Right kidney (tissue), 9 donors: ENCODE measurements around the gene SPINT3.
A peak's percentile ranks its signal among the peaks of the same experiment; 100 is the strongest.

ENCODE experiments used
- DNase-seq: peaks from one replicate; pipeline ENCODE4 v3.0.0-alpha.2; 2016
- long read RNA-seq, 8 donors: transcript quantifications; one replicate each; lab custom pipeline, GENCODE V29; 2026

The SPINT3 gene, protein sequence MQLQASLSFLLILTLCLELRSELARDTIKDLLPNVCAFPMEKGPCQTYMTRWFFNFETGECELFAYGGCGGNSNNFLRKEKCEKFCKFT
- long read RNA-seq, donor 1, result 0 reads
- long read RNA-seq, donor 2, result 0 reads
- long read RNA-seq, donor 3, result 0 reads
- long read RNA-seq, donor 4, result 0 reads
- long read RNA-seq, donor 5, result 0 reads
- long read RNA-seq, donor 6, result 0 reads
- long read RNA-seq, donor 7, result 0 reads
- long read RNA-seq, donor 8, result 0 reads

DNA sequence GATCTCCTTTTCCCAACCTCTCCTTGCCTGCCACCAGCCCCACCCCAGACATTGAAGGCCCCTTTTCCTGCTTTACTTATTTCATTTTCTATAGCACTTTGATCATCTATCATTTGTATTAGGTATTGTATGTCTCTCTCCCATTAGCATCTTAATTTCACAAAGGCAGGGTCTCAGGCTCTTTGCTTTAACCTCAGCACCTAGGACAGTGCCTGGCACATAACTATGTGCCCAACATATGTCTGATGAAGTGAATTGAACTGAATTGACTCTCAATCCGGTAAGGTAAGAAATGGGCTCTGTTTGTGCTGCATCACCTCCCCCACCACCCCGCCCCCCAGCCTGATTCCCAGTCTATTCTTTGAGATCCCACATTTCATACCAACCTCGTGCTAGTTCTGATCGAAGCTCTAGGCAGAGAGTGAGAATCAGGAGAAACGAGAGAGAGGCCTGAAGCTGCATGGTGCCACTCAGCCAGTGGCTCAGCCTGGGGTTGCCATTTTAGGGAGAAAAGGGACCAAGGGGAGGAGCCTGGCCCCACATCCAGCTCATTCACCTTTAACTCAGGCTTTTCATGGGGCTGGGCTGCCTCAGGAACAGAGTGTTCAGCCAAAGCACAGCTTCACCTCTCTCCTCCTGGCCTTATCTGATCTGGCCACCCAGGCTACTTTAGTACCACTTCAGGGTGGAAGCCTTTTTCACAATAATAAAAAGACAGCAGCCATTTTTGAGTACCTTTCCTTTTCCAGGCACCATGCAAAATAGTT lies at the start of gene SPINT3:
SPINT3 (minus strand) TSS at position 476 of the 767 bp plus-strand sequence; CDS start at position 462, 14 bp downstream.
- DNase-seq, result no peak

DNA sequence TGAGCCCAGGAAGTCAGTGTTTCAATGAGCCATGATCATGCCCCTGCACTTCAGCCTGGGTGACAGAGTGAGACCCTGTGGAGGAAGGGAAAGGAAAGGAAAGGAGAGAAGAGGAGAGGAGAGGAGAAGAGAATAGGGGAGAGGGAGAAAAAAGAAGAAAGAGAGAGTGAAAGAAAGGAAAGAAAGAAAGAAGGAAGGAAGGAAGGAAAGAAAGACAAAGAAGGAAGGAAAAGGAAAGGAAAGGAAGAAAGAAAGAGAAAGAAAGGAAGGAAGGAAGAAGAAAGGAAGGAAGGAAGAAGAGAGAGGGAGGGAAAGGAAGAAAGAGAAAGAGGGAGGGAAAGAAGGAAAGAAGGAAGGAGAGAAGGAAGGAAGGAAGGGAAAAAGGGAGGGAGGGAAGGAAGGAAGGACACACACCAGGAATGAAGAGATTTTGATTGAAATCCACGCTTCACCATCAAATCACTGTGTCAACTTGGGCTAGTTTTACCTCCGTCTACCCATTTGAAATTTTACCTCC lies 49.4 kb upstream of the SPINT3 start:
- DNase-seq, result no peak

DNA sequence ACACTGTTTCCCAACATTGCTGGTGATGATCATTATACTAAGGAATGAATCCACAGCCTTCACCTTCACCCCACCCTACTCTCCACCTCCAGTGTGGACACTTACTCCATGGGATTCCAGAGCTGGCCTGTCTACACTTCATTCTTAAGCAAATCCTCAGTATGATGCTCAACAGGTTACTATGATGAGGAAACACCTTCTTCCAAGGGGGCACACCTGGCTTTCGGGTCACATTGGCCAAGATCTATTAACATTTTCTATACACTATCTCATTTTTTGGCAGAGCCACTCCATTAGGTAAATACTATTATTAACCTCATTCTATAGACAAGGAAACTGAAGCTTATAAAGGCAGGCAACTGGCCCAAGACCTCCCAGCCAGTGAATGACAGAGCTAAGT lies 39.8 kb upstream of the SPINT3 start:
- no peak for DNase-seq

DNA sequence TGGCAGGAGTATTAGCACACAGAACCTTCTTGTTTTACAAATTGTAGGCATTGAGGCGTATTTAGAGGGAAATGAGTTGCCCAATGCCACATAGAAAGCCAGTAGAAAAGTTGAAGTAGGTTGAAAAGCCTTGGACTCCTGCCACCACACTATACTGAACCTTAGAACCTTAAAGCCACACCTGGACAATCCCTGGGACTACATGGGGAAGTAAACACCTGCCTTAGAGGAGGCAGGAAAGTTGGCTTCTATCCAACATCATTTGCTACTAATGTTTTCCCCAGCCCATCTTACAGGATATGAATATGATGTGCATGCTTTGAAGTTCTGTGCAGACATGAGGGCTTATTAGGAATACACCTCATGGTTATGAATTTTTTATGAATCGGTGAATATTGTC lies 37.0 kb upstream of the SPINT3 start:
- no peak for DNase-seq

DNA sequence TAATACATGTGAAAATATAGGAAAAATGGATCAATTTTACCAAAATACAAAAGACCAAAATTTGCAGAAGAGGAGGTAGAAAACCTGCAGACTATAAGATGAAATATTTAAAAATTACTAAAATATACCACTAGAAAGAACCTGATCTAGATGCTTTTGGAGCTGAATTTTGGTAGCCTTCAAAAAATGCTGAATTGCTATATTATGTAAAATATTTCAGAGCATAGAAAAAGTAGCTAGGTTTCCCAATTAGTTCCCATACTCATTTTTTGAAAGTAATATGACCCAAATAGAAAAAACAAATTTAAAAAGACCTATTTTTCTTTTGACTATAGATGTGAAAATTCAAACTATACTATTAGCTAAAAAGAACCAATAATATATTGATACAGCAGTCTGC lies 35.3 kb upstream of the SPINT3 start:
- no peak for DNase-seq

DNA sequence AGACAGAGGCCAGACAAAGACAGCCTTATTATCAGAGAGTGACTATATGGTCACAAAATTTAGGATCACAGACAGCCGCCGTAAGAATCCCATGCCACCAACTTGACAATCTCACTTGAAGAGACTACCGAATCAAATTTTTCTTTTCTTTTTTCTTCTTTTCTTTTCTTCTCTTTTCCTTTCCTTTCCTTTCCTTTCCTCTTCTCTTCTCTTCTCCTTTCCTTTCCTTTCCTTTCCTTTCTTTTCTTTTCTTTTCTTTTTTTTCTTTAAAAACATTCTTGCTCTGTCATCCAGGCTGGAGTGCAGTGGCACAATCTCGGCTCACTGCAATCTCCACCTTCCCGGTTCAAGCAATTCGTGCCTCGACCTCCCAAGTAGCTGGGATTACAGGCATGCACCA lies 33.0 kb upstream of the SPINT3 start:
- DNase-seq, result no peak

DNA sequence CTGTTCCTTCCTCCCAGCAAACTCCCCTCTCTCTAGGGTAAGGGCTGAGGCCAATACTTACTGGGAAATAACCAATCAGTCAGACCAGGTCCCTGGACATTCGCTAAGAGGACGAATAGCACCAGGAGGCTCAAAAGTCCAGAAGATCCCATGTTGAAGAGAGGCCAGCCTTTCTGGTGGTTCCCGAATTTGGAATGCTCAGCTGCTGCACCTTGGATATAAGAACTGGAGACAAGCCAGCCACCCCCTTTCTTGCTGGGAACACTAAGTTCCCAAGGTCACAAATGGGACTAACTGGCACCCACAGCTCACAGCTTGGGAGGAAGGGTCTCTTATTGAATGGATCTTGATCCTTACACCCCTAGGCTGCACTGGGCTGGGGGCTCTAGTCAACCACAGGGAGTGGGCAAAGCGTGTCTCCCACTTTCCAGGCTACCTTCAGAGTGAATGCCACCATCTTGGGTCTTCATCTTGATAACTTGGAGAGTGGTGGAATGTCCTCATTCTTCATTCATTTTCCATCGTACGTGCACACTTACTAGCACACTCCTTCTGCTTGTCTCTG lies 31.9 kb upstream of the SPINT3 start, which contains the start of gene EPPIN:
EPPIN (minus strand) TSS at position 196 of the 565 bp plus-strand sequence; CDS start at position 152, 44 bp downstream.
- DNase-seq, result no peak

DNA sequence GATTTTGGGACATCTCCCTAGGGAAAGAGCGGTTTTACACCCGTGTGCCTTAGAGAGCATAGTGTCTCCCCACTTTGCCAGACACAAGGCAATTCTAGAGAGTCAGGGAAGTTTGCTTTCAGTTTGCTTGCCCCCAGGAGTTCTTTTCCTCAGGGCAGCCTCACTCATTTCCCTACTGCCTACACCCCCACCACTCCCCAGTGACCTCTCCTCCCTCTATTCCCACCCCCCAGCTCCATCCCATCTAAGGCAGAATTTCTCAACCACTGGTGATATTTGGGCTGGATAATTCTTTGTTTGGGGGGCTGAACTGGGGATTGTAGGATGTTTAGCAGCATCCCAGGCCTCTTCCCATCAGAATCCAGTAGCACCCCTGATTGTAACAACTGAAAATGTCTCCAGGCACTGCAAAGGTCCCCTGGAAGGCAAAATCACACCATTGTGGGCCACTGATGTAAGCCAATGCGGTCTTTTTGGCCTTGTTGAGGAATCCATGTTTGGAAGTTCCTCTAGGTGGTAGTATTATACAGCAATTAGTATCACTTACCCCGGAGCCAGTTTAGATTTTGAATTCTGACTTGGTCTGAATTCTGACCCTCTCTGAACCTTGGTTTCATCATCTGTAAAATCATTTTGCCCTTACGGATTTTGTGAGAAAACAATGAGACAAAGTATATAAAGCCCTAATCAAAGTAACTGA lies 30.5 kb upstream of the SPINT3 start:
- DNase-seq, result no peak

DNA sequence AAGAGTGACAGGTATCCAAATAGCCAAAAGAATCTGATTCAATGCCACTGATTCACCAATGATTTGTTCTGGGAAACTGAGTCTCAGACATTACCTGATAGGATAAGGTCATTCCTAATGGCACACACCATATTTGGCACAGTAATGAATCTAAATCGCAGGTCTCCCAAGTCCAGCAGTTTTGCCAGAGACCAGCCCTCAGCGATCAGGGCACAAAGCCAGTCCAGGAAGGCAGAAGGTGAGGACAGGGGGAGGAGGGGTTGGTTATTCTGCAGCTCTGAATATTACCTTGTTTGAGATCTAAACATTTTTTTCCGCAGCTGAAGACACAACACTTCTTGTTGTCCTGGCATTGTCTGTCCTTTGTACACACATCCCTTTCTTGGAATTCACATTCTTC lies 29.9 kb upstream of the SPINT3 start:
- no peak for DNase-seq

DNA sequence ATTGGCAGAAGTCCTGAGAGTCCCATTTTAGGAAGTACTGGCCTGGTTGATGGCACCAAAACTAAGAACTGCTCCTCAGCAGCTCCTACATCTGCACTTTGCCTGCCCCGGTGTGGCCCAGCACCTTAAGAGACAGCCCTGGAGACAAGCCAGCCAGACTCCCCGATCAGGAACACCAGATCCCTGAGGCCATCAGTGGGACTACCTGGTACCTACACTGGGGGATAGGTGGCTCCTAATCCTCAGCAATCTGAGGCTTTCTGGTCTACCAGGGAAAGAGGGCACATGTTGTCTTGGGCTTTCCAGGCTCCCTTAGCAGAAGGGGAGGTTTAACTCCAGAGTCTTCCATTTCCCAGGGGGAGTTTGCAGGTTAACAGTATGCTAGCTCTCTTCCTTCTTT lies 24.0 kb upstream of the SPINT3 start, which contains the start of gene WFDC6:
WFDC6 (minus strand) TSS at position 101 of the 400 bp plus-strand sequence; CDS start at position 26, 75 bp downstream.
- DNase-seq, result no peak

DNA sequence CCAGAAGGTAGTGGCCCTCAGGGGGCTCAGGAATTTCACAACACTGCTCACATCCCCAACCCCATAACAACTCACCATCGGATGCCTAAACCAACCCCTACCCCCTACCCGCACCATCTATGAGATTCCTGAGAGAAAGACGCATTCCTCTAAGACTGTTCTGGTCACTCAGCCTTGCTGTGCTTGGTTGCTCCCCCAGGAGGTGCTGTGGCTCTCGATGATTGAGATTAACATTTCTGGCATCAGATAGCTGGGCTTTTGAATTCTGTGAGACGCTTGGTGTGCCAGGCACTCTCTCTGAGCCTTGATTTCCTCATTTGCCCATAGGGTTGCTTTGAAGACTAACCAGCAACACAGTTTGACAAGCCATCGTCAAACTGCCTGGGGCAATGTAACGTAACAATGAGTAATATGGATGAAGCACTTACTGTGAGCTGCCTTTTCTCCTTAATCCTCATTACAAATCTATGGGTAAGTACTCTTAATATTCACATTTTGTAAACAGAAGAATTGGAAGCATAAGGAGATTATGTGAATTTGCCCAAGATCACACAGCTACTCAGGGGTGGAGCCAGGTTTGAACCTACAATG lies 22.9 kb upstream of the SPINT3 start:
- DNase-seq, result no peak

DNA sequence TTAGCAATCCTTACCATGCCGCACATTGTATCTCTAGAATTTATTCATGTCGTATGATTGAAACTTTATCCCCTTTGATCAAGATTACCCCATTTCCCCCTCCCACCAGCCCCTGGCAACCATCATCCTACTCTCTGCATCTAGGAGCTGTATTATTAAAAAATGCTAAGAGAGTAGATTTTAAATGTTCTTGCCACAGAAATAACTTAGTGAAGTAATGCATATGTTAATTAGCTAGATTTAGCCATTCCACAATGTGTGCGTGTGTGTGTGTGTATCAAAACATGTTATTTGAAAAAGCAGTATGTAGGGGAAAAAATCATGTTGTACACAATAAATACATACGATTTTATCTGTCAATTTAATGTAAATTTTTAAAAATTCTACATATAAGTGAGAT lies 11.9 kb upstream of the SPINT3 start:
- DNase-seq, result no peak

DNA sequence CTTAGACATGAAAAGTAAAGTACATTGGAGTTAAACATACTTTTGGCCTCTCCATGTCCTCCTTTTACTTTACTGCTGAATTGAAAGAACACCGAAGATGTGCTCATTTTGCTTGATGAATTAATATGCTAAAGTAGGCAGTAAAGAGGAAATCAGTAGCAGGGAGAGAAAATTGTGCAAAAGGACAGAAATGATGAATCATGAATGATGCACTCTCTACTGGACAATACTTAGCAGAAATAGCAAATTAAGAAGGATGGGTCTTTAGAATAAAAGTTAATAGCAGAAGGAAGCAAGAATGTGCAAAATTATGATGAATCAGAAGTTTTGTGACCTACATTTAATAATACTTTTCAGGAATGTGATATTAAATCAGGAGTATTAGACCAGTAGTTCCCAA lies 8.4 kb upstream of the SPINT3 start:
- DNase-seq, result no peak

DNA sequence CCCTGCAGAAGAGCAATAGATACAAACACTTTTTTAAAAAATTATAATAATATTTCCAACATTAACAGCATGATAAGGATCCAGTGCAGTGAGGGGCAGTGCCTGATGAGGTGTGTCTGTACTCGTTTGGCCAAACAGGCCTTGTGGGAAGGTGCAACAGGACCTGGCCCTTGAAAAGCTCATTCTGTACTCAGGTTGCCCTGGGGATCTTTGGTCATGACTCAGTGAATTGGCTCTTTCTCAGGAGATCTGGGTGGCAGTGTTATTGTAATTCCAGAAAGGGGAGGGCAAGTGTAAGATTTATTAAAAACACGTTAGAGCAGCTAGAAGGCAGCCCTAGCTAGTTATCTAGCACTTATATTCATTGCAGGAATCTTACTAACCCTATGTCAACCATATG lies 2.9 kb upstream of the SPINT3 start:
- peak; percentile 3 for DNase-seq

DNA sequence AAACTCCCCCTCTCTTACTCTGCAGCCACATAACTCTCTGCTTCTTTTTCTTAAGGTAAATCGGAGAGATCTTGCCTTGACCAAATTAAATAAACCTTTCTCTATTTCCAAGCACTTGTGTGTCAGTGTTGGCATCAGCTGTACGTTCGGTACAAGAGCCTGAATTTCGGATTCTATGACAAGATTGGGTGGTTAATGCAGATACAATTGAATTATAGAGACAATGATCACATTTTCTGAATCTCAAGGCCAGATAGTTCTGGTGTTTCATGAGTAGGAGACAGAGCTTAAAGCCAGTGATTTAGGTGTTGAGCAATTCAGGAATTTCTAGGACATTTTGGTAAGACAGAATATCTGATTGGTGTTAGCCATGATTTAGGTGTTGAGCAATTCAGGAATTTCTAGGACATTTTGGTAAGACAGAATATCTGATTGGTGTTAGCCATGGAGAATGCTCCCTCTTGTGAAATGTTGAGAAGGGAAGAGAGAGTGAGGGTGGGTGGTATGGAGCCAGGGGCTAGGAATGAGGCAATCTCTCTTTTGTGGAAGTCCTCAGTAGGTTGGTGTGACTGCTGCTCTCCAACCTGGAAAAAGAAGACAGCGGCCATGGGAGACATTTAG lies 5.1 kb downstream of the SPINT3 start:
- DNase-seq, result no peak

DNA sequence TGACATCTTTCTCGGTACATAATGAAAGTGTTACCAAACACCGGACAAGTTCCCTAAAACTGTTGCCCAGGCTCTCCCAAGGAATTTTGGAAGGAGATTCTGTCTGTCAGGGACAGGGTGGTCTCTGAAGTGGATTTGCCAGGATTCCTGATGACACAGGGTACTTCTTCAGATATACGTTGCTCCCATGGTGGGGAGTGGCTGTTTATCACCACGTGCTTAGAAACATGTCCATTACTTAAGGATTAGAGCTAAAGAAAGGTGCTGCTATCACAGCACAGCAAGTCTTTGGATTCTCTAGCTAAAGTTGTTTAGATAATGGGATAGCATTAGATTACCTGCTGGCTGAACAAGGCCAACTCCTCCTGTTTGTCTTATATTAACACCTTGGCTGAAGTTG lies 6.3 kb downstream of the SPINT3 start:
- DNase-seq, result no peak

DNA sequence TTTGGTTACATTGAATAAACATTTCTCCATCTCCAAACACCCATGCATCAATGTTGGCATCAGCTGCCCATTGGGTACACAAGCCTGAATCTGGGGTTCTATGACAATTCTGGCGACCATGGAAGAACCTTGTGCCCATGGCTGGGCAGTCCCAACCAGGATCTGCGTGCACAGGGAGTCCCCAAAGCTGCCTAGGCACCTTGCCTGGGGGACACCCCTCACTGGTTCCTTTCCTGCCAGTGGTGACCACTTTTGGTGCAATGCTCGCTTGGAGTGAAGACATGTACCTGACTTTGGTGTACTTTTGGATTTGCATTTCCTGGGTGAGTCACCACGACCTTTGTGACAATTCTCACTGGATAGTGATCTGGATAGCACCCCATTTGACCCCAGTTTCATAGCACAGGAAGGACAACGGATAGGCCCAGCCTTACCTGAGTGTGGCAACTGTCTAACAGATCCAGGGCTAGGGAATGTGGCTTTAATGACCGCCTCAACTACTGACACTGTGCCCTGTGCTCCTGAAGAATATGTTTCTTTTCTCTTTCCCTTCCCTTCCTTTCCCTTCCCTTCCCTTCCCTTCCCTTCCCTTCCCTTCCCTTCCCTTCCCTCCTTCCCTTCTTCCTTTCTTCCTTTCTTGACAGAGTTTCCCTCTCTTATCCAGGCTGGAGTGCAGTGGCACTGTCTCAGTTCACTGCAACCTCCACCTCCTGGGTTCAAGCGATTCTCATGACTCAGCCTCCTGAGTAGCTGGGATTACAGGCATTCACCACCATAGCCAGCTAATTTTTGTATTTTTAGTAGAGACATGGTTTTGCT lies 7.1 kb downstream of the SPINT3 start:
- DNase-seq, result no peak

DNA sequence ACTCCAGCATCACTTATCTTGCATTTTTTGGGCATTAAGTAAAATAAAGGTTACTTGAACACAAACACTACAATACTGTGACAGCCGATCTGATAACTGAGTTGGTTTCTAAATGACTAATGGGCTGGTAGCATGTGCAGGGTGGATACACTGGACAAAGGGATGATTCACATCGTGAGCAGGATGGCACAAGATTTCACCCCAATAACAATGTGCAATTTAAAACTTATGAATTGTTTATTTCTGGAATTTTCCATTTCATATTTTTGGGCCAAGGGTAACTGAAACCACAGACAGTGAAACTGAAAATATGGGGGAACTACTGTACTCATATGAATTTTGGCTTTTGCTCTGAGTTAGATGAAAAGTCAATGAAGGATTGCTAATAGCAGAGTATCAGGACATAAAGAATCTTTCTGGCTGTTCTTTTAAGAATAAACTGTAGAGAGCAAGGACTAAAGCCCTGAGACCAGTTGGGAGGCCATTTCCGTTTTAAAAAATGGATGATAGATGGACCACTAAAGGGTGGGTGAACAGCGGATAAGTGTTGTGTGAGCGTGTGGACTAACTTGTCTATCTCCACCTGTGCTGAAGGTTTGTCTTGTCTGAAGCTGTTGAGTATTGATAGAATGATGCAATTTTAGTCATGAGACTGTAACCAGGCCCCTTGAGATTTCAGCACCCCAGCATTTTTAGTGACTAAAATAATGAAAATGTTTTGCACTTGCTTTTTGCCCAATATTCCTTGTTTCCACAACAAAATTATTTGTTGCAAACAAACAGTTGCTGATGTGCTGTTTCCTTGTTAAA lies 8.2 kb downstream of the SPINT3 start:
- no peak for DNase-seq

DNA sequence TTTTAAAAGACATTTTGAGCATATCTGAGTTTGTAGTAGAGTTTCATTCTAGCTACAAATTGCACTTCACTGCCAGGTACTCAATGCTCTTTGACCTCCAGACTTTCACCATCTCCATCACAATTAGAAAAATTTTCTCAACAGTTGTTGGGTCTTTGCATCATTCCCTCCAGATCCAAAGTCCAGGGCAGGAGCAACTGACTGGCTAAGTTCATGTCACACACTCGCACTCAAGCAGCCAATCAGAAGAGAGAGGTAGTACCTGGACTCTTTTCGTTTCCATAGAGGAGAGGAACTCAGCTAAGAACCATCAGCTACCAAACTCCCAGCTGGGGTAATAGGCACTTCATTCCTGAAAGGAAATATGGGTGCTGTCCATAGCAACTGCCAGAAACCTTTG lies 9.0 kb downstream of the SPINT3 start:
- no peak for DNase-seq

DNA sequence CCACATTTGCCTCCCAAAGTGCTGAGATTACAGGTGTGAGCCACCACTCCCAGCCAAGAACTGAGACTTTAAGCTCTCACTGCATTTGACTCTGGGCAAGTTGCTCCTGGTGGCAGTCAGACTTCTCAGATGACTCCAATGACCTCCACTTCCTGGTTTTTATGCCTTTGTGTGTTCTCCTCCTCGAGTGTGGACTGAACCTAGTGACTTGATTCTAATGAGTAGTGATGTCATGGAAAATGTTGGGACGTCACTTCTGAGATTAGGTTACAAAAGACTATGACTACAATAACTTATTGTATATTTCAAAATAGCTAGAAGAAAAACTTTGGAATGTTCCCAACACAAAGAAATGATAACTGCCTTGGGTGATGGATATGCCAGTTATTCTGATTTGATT lies 12.0 kb downstream of the SPINT3 start:
- no peak for DNase-seq
